IMR-90 (cell line): ENCODE results near the gene IL12RB2.

Source experiments
- SMC3 ChIP-seq: fragments of 150-350 bp; IDR thresholded peaks from 2 replicates; pipeline ENCODE4 v1.6.1; 2016; ENCODE audit warnings: low read depth, mild to moderate bottlenecking, antibody characterized with exemption, low read length, moderate library complexity
- TF ChIP-seq, protein P1 (sequence below): conservative IDR thresholded peaks from 2 replicates; pipeline ENCODE4 v1.5.1; 2012; ENCODE audit warnings: mild to moderate bottlenecking, low read depth, low read length, improper control_type of control experiment

DNA sequence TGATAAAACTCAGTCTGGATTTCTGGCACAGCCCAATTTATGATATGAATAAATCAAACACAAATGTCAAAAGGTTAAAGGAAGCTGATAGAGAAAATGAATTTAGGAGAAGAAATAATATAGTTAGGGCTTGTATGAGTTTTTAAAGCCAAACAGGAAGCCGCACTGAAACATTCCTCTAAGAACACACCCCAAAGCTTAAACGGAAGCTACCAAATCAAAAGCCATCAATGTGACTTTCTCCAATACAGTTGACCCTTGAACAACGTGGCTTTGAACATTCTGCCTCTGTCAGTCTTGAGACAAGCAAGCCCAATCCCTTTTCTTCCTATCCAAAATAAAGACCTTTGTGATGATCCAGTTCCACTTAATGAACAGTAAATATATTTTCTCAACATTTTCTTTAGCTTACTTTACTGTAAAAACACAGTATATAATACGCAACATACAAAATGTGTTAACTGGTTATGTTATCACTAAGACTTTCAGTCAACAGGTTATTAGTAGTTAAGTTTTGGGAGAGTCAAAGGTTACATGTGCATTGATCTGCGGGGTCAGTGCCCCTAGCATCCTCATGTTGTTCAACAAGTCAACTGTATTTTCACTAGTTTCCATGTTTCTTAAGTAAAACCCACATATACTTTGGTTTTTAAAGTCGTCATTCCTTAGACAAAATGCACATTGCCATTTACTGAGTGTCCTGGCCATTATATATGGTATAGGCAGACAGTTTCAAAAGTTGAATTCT, 111.3 kb downstream of the IL12RB2 start:
- no peak for TF ChIP-seq SMC3
- TF ChIP-seq, protein P1, sequence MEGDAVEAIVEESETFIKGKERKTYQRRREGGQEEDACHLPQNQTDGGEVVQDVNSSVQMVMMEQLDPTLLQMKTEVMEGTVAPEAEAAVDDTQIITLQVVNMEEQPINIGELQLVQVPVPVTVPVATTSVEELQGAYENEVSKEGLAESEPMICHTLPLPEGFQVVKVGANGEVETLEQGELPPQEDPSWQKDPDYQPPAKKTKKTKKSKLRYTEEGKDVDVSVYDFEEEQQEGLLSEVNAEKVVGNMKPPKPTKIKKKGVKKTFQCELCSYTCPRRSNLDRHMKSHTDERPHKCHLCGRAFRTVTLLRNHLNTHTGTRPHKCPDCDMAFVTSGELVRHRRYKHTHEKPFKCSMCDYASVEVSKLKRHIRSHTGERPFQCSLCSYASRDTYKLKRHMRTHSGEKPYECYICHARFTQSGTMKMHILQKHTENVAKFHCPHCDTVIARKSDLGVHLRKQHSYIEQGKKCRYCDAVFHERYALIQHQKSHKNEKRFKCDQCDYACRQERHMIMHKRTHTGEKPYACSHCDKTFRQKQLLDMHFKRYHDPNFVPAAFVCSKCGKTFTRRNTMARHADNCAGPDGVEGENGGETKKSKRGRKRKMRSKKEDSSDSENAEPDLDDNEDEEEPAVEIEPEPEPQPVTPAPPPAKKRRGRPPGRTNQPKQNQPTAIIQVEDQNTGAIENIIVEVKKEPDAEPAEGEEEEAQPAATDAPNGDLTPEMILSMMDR, result no peak
